GM10266 (cell line): ENCODE results near the gene SCARB1.

Experiments used
- DNase-seq: peaks from one replicate; pipeline ENCODE4 v3.0.0; 2012; ENCODE audit errors: extremely low spot score
- CTCF ChIP-seq: IDR thresholded peaks from 2 replicates; pipeline ENCODE4 v1.5.1; 2012; ENCODE audit warnings: mild to moderate bottlenecking, low read depth; ENCODE audit not compliant: control insufficient read depth, insufficient read depth; ENCODE audit errors: missing control alignments

The SCARB1 gene

DNA sequence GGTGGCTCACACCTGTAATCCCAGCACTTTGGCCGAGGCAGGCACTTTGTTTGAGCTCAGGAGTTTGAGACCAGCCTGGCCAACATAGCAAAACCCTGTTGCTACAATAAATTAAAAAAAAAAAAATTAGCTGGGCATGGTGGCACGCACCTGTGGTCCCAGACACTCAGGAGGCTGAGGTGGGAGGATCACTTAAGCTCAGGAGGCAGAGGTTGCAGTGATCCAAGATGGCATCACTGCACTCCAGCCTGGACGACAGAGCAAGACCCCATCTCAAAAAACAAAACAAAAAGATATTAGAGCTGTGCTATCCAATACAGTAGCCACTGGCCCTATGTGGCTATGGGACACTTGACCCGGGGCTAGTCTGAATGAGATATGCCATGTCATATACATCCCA is 6.9 kb upstream of the SCARB1 start:
- no peak for TF ChIP-seq CTCF
- no peak for DNase-seq

- no peak for DNase-seq
Measured at GRCh38 chr12:124869059-124869665, 5.5 kb upstream of the SCARB1 start.

DNA sequence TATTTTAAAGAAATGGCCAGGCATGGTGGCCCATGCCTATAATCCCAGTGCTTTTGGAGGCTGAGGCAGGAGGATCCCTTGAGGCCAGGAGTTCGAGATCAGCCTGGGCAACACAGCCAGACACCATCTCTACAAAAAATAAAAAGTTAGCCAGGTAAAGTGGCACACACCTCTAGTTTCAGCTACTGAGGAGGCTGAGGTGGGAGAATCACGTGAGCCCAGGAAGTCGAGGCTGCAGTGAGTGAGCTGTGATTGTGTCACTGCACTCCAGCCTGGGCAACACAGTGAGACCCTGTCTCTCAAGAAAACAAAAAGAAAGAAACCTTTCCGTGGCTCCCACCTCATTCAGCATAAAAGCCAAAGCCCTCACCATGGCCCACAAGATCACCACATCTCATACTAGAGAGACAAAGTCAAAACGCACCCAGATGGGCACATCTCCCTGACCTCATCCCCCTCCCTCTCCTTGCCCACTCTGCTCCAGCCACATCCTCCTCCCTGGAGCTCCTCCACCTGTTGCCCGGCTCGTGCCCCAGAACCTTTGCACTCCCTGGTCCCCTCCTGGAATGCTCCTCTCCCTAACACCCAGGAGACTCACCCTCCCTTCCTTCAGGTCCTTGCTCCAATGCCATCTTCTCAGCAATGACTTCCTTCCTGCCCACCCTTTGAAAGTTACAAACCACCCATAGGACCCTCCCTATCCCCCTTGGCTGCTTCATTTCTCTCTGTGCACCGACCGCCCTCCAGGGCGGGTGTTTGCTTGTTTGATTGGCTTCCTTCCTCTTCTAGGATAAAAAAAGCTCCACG is 4.8 kb upstream of the SCARB1 start:
- no peak for TF ChIP-seq CTCF
- DNase-seq, result no peak

More at GRCh38 chr12:124869059-124869665, 5.5 kb upstream of the SCARB1 start:
- no peak for TF ChIP-seq CTCF

DNA sequence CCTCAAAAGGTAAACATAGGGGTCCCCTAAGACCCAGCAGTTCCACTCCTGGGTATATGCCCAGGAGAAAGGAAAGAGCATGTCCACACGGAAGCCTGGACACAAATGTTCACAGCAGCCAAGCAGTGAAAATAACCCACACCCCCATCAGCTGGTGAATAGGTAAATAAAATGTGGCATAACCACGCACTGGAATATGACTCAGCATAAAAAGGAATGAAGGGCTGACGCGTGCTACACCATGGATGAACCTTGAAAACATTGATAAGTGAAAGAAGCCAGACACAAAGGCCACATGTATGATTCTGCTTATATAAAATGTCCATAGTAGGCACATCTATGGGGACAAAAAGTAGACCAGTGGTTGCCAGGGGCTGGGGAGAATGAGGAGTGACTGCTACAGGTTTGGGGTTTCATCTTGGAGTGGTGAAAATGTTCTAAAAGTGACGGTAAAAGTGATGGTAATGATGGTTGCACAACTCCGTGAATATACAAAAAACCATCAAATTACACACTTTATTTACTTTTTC is 3.8 kb upstream of the SCARB1 start:
- no peak for TF ChIP-seq CTCF
- no peak for DNase-seq

- TF ChIP-seq CTCF, result no peak
- DNase-seq, result no peak
Measured at GRCh38 chr12:124866883-124867400, 3.3 kb upstream of the SCARB1 start.

GRCh38 chr12:124866195-124866882 is 2.7 kb upstream of the SCARB1 start:
- DNase-seq, result no peak
- no peak for TF ChIP-seq CTCF

- TF ChIP-seq CTCF, result no peak
- no peak for DNase-seq
Measured at GRCh38 chr12:124865728-124866127, 2.1 kb upstream of the SCARB1 start.
